Adrenal gland (tissue), 12 donors: ENCODE results near the gene HBP1. TPM values are rescaled to one million over a fixed set of nuclear protein-coding genes. Genes with fewer than 3 reads are reported as not detected.

Source experiments
- DNase-seq, 7 donors: peaks; one replicate each; pipeline ENCODE4 v3.0.0-alpha.2; 2019 to 2020
- H3K27ac ChIP-seq, 5 donors: fragments of 200-600 bp; sonication (generic) in 4 of 5; 1 replicate in 3 of 5; 2 replicates in 2 of 5; pipeline versions ENCODE4 v1.5.1 to v1.8.0; 2016 to 2020; ENCODE audit warnings: mild to moderate bottlenecking in 1 of 5
- H3K27me3 ChIP-seq: fragments of 200-600 bp; 2 replicates; pipeline ENCODE4 v1.8.0; 2021
- H3K36me3 ChIP-seq, 2 donors: fragments of 200-600 bp; replicated peaks in 1 of 2; 1 replicate in 1 of 2; 2 replicates in 1 of 2; pipeline versions ENCODE4 v1.5.1 to v1.8.0; 2018 to 2022
- H3K4me1 ChIP-seq, 2 donors: fragments of 200-600 bp; replicated peaks in 1 of 2; 1 replicate in 1 of 2; 2 replicates in 1 of 2; pipeline versions ENCODE4 v1.5.1 to v1.8.0; 2018 to 2021
- H3K4me3 ChIP-seq, 4 donors: fragments of 200-600 bp; sonication (generic) in 3 of 4; one replicate each; pipeline ENCODE4 v1.5.1; 2016 to 2018
- H3K9me3 ChIP-seq, 3 donors: fragments of 200-600 bp; sonication (generic) in 1 of 3; replicated peaks in 1 of 3; 1 replicate in 2 of 3; 2 replicates in 1 of 3; pipeline versions ENCODE4 v1.5.1 to v1.8.0; 2016 to 2021
- POLR2A ChIP-seq, 2 donors: fragments of 450-650 bp; IDR thresholded peaks; one replicate each; pipeline ENCODE4 v1.6.1; 2017; ENCODE audit warnings: antibody characterized with exemption in 2 of 2, mild to moderate bottlenecking in 2 of 2, moderate library complexity in 1 of 2
- WGBS, 4 donors: extraction: QIAGEN DNeasy Blood & Tissue Kit in 2 of 4; methylation state at CpG; one replicate each; pipeline versions ENCODE4 v1.1.5 to v1.1.7; 2013 to 2017; 5-methylcytosine and 5-hydroxymethylcytosine counted together
- intact Hi-C, 2 donors: fragments of 100-400 bp; cut with DNase I; formaldehyde crosslinking; loops; one replicate each; pipeline versions ENCODE4 v1.14.1 to v1.15.0; 2022 to 2023
- polyA plus RNA-seq, 3 donors: library from polyadenylated mRNA; stranded (reverse); fragments of 200-250 nt in 2 of 3; fragments of 350-450 nt in 1 of 3; fragmentation: Illumina TruSeq in 1 of 3; extraction: RNeasy Lipid Tissue Mini Kit (QIAGEN cat#74804) in 1 of 3; gene quantifications; one replicate each; pipeline ENCODE4 v1.2.3, GENCODE V29; 2013 to 2014
- total RNA-seq, 9 donors: library from RNA; depleted of rRNA in 4 of 9; stranded (reverse); fragments of >200 nt in 4 of 9; fragments of 120-200 nt in 1 of 9; fragmentation: NEBNext Ultra II Directional in 1 of 9; extraction: Animal tissue kit (Norgen Biotek cat#: 25700) in 1 of 9; gene quantifications; one replicate each; pipeline versions ENCODE4 v1.1.0 to v1.2.4, GENCODE V29; 2013 to 2023
- TF ChIP-seq, protein P1 (sequence below), 6 experiments: fragments of 450-650 bp in 4 of 6; fragments of 200-600 bp in 2 of 6; sonication (generic) in 1 of 6; IDR thresholded peaks; 1 replicate in 5 of 6; 2 replicates in 1 of 6; pipeline versions ENCODE4 v1.5.1 to v1.8.0; 2016 to 2021; ENCODE audit warnings: antibody characterized with exemption in 6 of 6, mild to moderate bottlenecking in 2 of 6, moderate library complexity in 1 of 6
- donor health status: healthy with polysubstance abuse.
- donor health status: Bipolar disorder and iron deficiency.
- donor health status: DM: yes; HTN: yes; CAD: no.
- donor health status: DM: no; HTN: no; CAD: no.
- donor health status: DM: no; HTN: no; CAD: no.
- donor health status: DM: yes; HTN: yes; CAD: no.

HBP1 gene
- total and polyA plus RNA-seq, 12 donors = 36.2 to 158 (median 84.7) TPM

DNA sequence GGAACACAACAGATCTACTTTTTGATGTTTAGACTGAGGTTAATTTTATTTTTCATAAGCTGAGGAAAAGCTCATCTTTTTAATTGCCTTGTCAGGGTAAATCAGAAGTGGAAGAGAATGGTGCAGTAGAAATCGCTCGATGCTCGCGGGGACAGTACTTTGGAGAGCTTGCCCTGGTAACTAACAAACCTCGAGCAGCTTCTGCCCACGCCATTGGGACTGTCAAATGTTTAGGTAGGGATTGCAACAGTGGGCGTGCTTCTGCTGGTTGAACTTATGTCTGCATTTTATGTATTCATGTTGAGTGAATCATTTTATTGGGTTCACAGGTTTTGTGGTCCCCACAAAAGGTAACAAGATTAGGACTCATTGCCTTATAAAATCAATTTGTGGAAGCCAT is 11.7 kb upstream of the HBP1 start:
- WGBS, 4 donors = 94 to 98% (median 95%) methylated on average over 7 of the region's 7 CpGs
- Histone ChIP-seq H3K4me1 (no peaks in the 10 kb centered on the region), H3K27me3 (no peaks in the 10 kb centered on the region), H3K9me3 (no peaks in the 10 kb centered on the region), H3K27ac (no peak overlapping the region), H3K4me3 (no peak overlapping the region), H3K36me3 (no peaks in the 10 kb centered on the region)
- intact Hi-C loops = loop anchor here in 1 of 2 donors (10.0 kb wide), 1 partner anchor 202 kb away; no protein-coding TSS in a partner anchor
- no peak for TF ChIP-seq POLR2A (IDR thresholded peaks at IDR 0.05)
- TF ChIP-seq, protein P1, sequence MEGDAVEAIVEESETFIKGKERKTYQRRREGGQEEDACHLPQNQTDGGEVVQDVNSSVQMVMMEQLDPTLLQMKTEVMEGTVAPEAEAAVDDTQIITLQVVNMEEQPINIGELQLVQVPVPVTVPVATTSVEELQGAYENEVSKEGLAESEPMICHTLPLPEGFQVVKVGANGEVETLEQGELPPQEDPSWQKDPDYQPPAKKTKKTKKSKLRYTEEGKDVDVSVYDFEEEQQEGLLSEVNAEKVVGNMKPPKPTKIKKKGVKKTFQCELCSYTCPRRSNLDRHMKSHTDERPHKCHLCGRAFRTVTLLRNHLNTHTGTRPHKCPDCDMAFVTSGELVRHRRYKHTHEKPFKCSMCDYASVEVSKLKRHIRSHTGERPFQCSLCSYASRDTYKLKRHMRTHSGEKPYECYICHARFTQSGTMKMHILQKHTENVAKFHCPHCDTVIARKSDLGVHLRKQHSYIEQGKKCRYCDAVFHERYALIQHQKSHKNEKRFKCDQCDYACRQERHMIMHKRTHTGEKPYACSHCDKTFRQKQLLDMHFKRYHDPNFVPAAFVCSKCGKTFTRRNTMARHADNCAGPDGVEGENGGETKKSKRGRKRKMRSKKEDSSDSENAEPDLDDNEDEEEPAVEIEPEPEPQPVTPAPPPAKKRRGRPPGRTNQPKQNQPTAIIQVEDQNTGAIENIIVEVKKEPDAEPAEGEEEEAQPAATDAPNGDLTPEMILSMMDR (IDR thresholded peaks at IDR 0.05) = no peak
- no peak for DNase-seq

DNA sequence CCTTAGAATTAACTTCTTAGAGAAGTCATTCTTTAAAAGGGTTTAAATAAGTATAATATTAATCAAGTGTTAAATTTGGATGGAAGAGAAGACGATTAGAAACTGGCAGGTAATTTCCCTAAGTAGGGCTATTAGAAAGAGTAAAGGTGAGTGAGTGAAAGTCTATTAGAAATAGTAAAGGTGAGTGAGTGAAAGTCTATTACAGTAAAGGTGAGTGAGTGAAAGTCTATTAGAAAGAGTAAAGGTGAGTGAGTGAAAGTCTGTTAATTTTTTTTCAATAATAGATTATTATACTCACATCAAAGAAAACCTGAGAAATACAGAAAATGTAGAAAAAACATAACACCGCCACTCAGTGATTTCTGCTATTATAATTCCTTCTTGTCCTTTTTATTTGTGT is 10.8 kb upstream of the HBP1 start:
- WGBS, 4 donors = 85 to 90% (median 89%) methylated on average over 2 of the region's 2 CpGs
- no peak for DNase-seq
- no peak for TF ChIP-seq POLR2A (IDR thresholded peaks at IDR 0.05)
- TF ChIP-seq, protein P1 (IDR thresholded peaks at IDR 0.05) = no peak
- Histone ChIP-seq H3K4me1 (no peaks in the 10 kb centered on the region), H3K36me3 (no peaks in the 10 kb centered on the region), H3K9me3 (no peaks in the 10 kb centered on the region), H3K27ac (no peak overlapping the region), H3K27me3 (no peaks in the 10 kb centered on the region), H3K4me3 (no peak overlapping the region)
- intact Hi-C loops = loop anchor here in 1 of 2 donors (10.0 kb wide), 1 partner anchor 203 kb away; no protein-coding TSS in a partner anchor

GRCh38 chr7:107160389-107160788 is 8.4 kb upstream of the HBP1 start:
- no peak for TF ChIP-seq POLR2A (IDR thresholded peaks at IDR 0.05)
- TF ChIP-seq, protein P1 (IDR thresholded peaks at IDR 0.05) = no peak
- intact Hi-C loops = no loop called here
- Histone ChIP-seq H3K27me3 (no peaks in the 10 kb centered on the region), H3K4me1 (no peaks in the 10 kb centered on the region), H3K27ac (no peak overlapping the region), H3K4me3 (no peak overlapping the region), H3K36me3 (no peaks in the 10 kb centered on the region), H3K9me3 (no peaks in the 10 kb centered on the region)
- WGBS, 4 donors = 48 to 68% (median 58%) methylated on average over 2 of the region's 2 CpGs
- DNase-seq = no peak

DNA sequence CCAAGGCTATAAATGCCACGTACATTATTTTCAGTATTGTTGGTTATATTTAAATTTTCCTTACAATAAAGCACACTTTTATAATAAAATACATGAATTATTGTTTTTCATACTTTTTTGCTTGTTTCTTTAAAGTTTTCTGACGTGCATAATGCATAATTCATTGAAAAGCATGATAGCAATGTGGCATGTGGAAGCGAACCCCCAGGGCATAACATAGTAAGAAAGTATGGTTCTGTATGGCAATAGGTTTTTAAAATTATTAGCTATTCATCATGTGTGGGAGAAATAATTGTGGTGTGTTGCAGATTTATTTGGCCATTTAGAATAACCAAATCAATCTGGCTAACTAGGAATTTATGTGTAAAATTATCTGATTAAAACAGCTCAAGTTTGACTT is 7.4 kb upstream of the HBP1 start:
- H3K4me3 ChIP-seq = no peak overlapping the region
- DNase-seq = no peak
- no peaks in the 10 kb centered on the region for H3K36me3 ChIP-seq
- H3K9me3 ChIP-seq = no peaks in the 10 kb centered on the region
- H3K27me3 ChIP-seq = no peaks in the 10 kb centered on the region
- TF ChIP-seq POLR2A (IDR thresholded peaks at IDR 0.05) = no peak
- TF ChIP-seq, protein P1 (IDR thresholded peaks at IDR 0.05) = no peak
- intact Hi-C loops = no loop called here
- H3K4me1 ChIP-seq = no peaks in the 10 kb centered on the region
- WGBS, 4 donors = 88 to 96% (median 92%) methylated on average over 3 of the region's 3 CpGs
- H3K27ac ChIP-seq = no peak overlapping the region
